Activated CD4-positive, alpha-beta T cell treated with anti-CD3 and anti-CD28 coated beads, Interleukin-2, amount 10 ng/mL, durations not matched to agents 7 days and 5 days (primary cell): Measurements from ENCODE around the gene ZNF334. TPM values are rescaled to one million over a fixed set of nuclear protein-coding genes. Genes with fewer than 3 reads are reported as not detected.

Experiments used
- CTCF ChIA-PET: fragments of 350-600 bp; sonication (Branson Sonifier 250); formaldehyde crosslinking; loops from one replicate; lab custom pipeline; 2021; ENCODE audit warnings: antibody characterized with exemption; lab: Charles Lee
- POLR2A ChIA-PET: fragments of 350-600 bp; sonication (Branson Sonifier 250); formaldehyde crosslinking; loops from one replicate; lab custom pipeline; 2021; ENCODE audit warnings: antibody characterized with exemption; lab: Charles Lee
- DNase-seq: peaks from one replicate; pipeline ENCODE4 v3.0.0-alpha.2; 2020
- H3K27ac Mint-ChIP-seq: one replicate; pipeline ENCODE4 v1.8.0; 2021; ENCODE audit warnings: mild to moderate bottlenecking, moderate library complexity, mixed read lengths
- H3K27me3 Mint-ChIP-seq: one replicate; pipeline ENCODE4 v1.8.0; 2021; ENCODE audit warnings: mixed read lengths
- H3K36me3 Mint-ChIP-seq: one replicate; pipeline ENCODE4 v1.8.0; 2021; ENCODE audit warnings: low read depth, mixed read lengths
- H3K4me1 Mint-ChIP-seq: one replicate; pipeline ENCODE4 v1.8.0; 2021; ENCODE audit warnings: mixed read lengths
- H3K4me3 Mint-ChIP-seq: one replicate; pipeline ENCODE4 v1.8.0; 2021; ENCODE audit warnings: mild to moderate bottlenecking, moderate library complexity, mixed read lengths
- H3K9me3 Mint-ChIP-seq: one replicate; pipeline ENCODE4 v1.8.0; 2021; ENCODE audit warnings: mixed read lengths
- total RNA-seq, 2 experiments: library from RNA; stranded (reverse); gene quantifications; one replicate each; pipeline ENCODE4 v1.2.3, GENCODE V29; 2021

ZNF334 gene
- total RNA-seq, 2 experiments from 2014 or later: 0.50 to 0.71 TPM

- H3K4me1 Mint-ChIP-seq: peaks cover 2% of the 10 kb centered on the region
- H3K27me3 Mint-ChIP-seq: peaks cover 5% of the 10 kb centered on the region
- POLR2A ChIA-PET: no interaction called here
- no peak for DNase-seq
- CTCF ChIA-PET: interaction anchor here (1.2 to 1.7 kb wide), 2 partner anchors 8 to 175 kb away, joined by 3 to 5 read pairs; no protein-coding TSS in a partner anchor
- H3K27ac Mint-ChIP-seq: no peak overlapping the region
- peaks cover 26% of the 10 kb centered on the region for H3K36me3 Mint-ChIP-seq
- H3K4me3 Mint-ChIP-seq: no peak overlapping the region
- H3K9me3 Mint-ChIP-seq: peaks cover 42% of the 10 kb centered on the region
Observed at GRCh38 chr20:46505506-46505905, 7.9 kb downstream of the ZNF334 start.

GRCh38 chr20:46501961-46502360, 11.4 kb downstream of the ZNF334 start:
- ChIA-PET CTCF (no interaction called here), POLR2A (no interaction called here)
- no peak for DNase-seq
- Mint-ChIP-seq H3K9me3 (peaks cover 43% of the 10 kb centered on the region), H3K4me3 (no peak overlapping the region), H3K27ac (no peak overlapping the region), H3K36me3 (peaks cover 20% of the 10 kb centered on the region), H3K4me1 (no peaks in the 10 kb centered on the region), H3K27me3 (no peaks in the 10 kb centered on the region)

GRCh38 chr20:46501337-46501942, 11.9 kb downstream of the ZNF334 start:
- no peak overlapping the region for H3K4me3 Mint-ChIP-seq
- ChIA-PET POLR2A (no interaction called here), CTCF (no interaction called here)
- DNase-seq: no peak
- H3K27me3 Mint-ChIP-seq: no peaks in the 10 kb centered on the region
- H3K36me3 Mint-ChIP-seq: peaks cover 20% of the 10 kb centered on the region
- peaks cover 43% of the 10 kb centered on the region for H3K9me3 Mint-ChIP-seq
- no peaks in the 10 kb centered on the region for H3K4me1 Mint-ChIP-seq
- no peak overlapping the region for H3K27ac Mint-ChIP-seq

- CTCF ChIA-PET: interaction anchor here (1.0 to 1.4 kb wide), 2 partner anchors 27 to 108 kb away, joined by 3 to 6 read pairs; no protein-coding TSS in a partner anchor
- Mint-ChIP-seq H3K4me3 (no peak overlapping the region), H3K4me1 (no peaks in the 10 kb centered on the region), H3K27me3 (peaks cover 24% of the 10 kb centered on the region), H3K9me3 (no peaks in the 10 kb centered on the region), H3K36me3 (no peaks in the 10 kb centered on the region), H3K27ac (no peak overlapping the region)
- POLR2A ChIA-PET: no interaction called here
- no peak for DNase-seq
Observed at GRCh38 chr20:46494077-46494476, 19.3 kb downstream of the ZNF334 start.

- Mint-ChIP-seq H3K4me3 (no peak overlapping the region), H3K9me3 (no peaks in the 10 kb centered on the region), H3K36me3 (no peaks in the 10 kb centered on the region), H3K27ac (no peak overlapping the region), H3K27me3 (peaks cover 40% of the 10 kb centered on the region), H3K4me1 (no peaks in the 10 kb centered on the region)
- CTCF ChIA-PET: no interaction called here
- POLR2A ChIA-PET: no interaction called here
- DNase-seq: no peak
Observed at GRCh38 chr20:46491354-46491753, 22.0 kb downstream of the ZNF334 start.

GRCh38 chr20:46488451-46488850, 24.9 kb downstream of the ZNF334 start:
- Mint-ChIP-seq H3K4me3 (no peak overlapping the region), H3K4me1 (peaks cover 3% of the 10 kb centered on the region), H3K27ac (no peak overlapping the region), H3K27me3 (peaks cover 52% of the 10 kb centered on the region), H3K9me3 (no peaks in the 10 kb centered on the region), H3K36me3 (no peaks in the 10 kb centered on the region)
- DNase-seq: no peak
- CTCF ChIA-PET: no interaction called here
- POLR2A ChIA-PET: no interaction called here

GRCh38 chr20:46487628-46488027, 25.7 kb downstream of the ZNF334 start:
- CTCF ChIA-PET: interaction anchor here (0.7 kb wide), 1 partner anchor 37 kb away, joined by 3 read pairs; no protein-coding TSS in a partner anchor

GRCh38 chr20:46485431-46485830, 27.9 kb downstream of the ZNF334 start:
- DNase-seq: no peak
- no peak overlapping the region for H3K27ac Mint-ChIP-seq
- peaks cover 3% of the 10 kb centered on the region for H3K4me1 Mint-ChIP-seq
- H3K9me3 Mint-ChIP-seq: no peaks in the 10 kb centered on the region
- H3K27me3 Mint-ChIP-seq: peaks cover 50% of the 10 kb centered on the region
- H3K36me3 Mint-ChIP-seq: no peaks in the 10 kb centered on the region
- CTCF ChIA-PET: interaction anchor here (0.6 kb wide), 1 partner anchor 716 kb away, joined by 4 read pairs; no protein-coding TSS in a partner anchor
- H3K4me3 Mint-ChIP-seq: no peak overlapping the region
- POLR2A ChIA-PET: no interaction called here

More at GRCh38 chr20:46487628-46488027, 25.7 kb downstream of the ZNF334 start:
- POLR2A ChIA-PET: no interaction called here
- no peaks in the 10 kb centered on the region for H3K9me3 Mint-ChIP-seq
- H3K4me1 Mint-ChIP-seq: peaks cover 3% of the 10 kb centered on the region
- no peak overlapping the region for H3K27ac Mint-ChIP-seq
- no peak overlapping the region for H3K4me3 Mint-ChIP-seq
- H3K27me3 Mint-ChIP-seq: peaks cover 51% of the 10 kb centered on the region
- no peaks in the 10 kb centered on the region for H3K36me3 Mint-ChIP-seq
- no peak for DNase-seq

- H3K27me3 Mint-ChIP-seq: peaks cover 52% of the 10 kb centered on the region
- H3K36me3 Mint-ChIP-seq: no peaks in the 10 kb centered on the region
- no peak for DNase-seq
- no peak overlapping the region for H3K27ac Mint-ChIP-seq
- no peaks in the 10 kb centered on the region for H3K9me3 Mint-ChIP-seq
- CTCF ChIA-PET: interaction anchor here (0.6 kb wide), 1 partner anchor 716 kb away, joined by 4 read pairs; no protein-coding TSS in a partner anchor
- H3K4me3 Mint-ChIP-seq: no peak overlapping the region
- POLR2A ChIA-PET: no interaction called here
- peaks cover 3% of the 10 kb centered on the region for H3K4me1 Mint-ChIP-seq
Observed at GRCh38 chr20:46484954-46485353, 28.4 kb downstream of the ZNF334 start.

GRCh38 chr20:46483879-46484278, 29.5 kb downstream of the ZNF334 start:
- Mint-ChIP-seq H3K27ac (no peak overlapping the region), H3K9me3 (no peaks in the 10 kb centered on the region), H3K4me1 (peaks cover 3% of the 10 kb centered on the region), H3K4me3 (no peak overlapping the region), H3K36me3 (no peaks in the 10 kb centered on the region), H3K27me3 (peaks cover 56% of the 10 kb centered on the region)
- CTCF ChIA-PET: no interaction called here
- DNase-seq: no peak
- POLR2A ChIA-PET: no interaction called here

- DNase-seq: no peak
- H3K4me3 Mint-ChIP-seq: no peak overlapping the region
- H3K4me1 Mint-ChIP-seq: peaks cover 3% of the 10 kb centered on the region
- H3K9me3 Mint-ChIP-seq: no peaks in the 10 kb centered on the region
- ChIA-PET CTCF (no interaction called here), POLR2A (no interaction called here)
- H3K27me3 Mint-ChIP-seq: peaks cover 54% of the 10 kb centered on the region
- no peaks in the 10 kb centered on the region for H3K36me3 Mint-ChIP-seq
- H3K27ac Mint-ChIP-seq: no peak overlapping the region
Observed at GRCh38 chr20:46482864-46483263, 30.5 kb downstream of the ZNF334 start.

- ChIA-PET POLR2A (no interaction called here), CTCF (no interaction called here)
- no peak overlapping the region for H3K27ac Mint-ChIP-seq
- no peaks in the 10 kb centered on the region for H3K9me3 Mint-ChIP-seq
- H3K4me1 Mint-ChIP-seq: no peaks in the 10 kb centered on the region
- H3K4me3 Mint-ChIP-seq: no peak overlapping the region
- H3K36me3 Mint-ChIP-seq: no peaks in the 10 kb centered on the region
- peaks cover 28% of the 10 kb centered on the region for H3K27me3 Mint-ChIP-seq
- no peak for DNase-seq
Observed at GRCh38 chr20:46477640-46478039, 35.7 kb downstream of the ZNF334 start.

- no peak for DNase-seq
- Mint-ChIP-seq H3K4me1 (no peaks in the 10 kb centered on the region), H3K27ac (no peak overlapping the region), H3K4me3 (no peak overlapping the region), H3K36me3 (no peaks in the 10 kb centered on the region), H3K9me3 (no peaks in the 10 kb centered on the region), H3K27me3 (peaks cover 32% of the 10 kb centered on the region)
- ChIA-PET CTCF (no interaction called here), POLR2A (no interaction called here)
Observed at GRCh38 chr20:46477225-46477624, 36.1 kb downstream of the ZNF334 start.
